HL-60/S4 treated with retinoic acid at 250 ng/mL for 4 days and 3 days (cell line): ENCODE data around the gene C1orf21.
"Not testable (repeated sequence)": the region's sequence is repeated elsewhere in the genome, so short reads cannot be mapped to it uniquely, and the experiment has no call there.

ENCODE experiments used
- in situ Hi-C: fragments of 300-500 bp; cut with MboI; formaldehyde crosslinking; loops from 2 replicates; pipeline ENCODE4 v1.7.0; 2022; ENCODE audit warnings: low sequenced_read_pairs

The C1orf21 gene

GRCh38 chr1:184593597-184593996, 206.8 kb downstream of the C1orf21 start:
- in situ Hi-C loops, result no loop called here

DNA sequence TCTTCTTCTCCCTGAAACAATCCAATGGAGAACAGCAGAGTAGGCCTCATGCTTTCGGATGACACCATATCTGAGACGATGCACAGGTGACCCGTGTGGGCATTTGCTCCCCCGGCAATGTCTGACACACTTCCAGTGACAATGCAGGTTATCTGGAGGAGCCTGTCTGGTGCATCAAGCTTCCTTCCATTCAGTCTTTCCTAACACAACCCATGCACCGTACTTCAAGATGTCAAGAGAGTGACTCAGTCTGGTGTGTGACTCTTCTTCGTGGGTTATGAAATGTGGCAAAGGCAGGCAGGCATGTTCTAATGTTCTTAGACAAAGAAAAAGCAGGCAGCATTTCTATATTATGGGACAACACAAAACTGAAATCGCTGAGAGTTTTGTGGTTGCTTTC, 208.8 kb downstream of the C1orf21 start:
- in situ Hi-C loops, result no loop called here

DNA sequence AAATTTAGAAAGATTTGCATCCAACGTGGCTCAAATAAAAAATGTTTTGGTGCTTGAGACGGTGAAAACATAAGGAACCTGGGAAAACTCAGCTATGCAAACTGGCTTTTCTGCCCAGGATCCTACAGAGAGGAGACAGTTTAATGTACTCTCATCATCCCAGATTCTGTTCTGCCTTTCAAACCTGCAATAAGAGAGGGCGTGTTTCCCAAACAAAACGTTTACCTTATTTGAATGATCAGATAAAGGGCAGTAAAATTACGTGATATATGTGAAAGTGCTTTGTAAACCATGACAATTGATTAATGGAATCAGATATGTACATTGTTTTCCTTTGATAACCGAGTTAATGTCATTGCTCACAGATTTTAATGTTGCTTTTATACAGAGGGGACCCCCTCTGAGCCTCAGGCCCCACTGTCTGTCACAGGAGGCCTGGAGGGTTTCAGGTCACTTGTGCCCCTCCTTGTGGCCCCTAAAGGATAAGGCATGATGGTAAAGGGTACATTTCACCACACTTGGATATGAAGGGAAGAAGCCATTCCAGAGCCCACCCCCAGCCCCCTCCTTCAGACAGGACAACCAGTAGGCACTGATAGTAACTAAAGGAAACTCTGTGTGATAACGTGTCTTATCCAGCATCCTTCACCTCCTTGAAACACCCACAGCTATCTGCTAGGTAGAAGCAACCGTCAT, 210.3 kb downstream of the C1orf21 start:
- in situ Hi-C loops, result no loop called here

DNA sequence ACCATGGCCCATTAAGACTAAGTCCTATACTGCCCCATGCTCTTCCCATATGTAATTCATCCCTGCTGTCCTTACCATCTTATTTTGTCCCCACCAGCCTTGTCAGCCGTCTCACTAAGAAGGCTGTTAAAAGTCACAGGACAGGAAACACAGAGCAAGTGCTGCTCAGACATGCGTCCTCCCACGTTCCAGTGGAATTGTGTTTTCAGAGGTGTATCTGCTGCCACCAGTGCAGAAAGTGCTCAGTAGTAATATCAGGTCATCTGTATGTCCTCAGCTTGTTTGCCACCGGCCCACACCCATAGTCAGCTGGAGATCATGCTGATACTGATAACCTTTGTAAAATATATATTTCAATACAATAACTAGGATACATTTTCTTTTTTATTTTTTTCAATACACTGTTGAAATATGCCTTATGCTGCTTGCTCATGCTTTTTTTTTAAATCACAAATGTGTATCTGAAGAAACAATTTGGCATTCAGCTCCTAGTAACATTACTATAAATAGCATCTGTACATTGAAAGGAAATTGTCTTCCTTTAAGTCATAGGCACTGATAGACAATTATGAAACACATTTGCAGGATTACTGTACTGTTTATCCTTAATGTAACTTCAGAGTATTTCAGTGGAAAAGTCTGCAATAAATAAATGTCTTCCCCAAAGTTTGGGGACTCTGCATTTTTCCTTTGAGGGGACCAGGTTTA, 211.0 kb downstream of the C1orf21 start:
- in situ Hi-C loops, result no loop called here

DNA sequence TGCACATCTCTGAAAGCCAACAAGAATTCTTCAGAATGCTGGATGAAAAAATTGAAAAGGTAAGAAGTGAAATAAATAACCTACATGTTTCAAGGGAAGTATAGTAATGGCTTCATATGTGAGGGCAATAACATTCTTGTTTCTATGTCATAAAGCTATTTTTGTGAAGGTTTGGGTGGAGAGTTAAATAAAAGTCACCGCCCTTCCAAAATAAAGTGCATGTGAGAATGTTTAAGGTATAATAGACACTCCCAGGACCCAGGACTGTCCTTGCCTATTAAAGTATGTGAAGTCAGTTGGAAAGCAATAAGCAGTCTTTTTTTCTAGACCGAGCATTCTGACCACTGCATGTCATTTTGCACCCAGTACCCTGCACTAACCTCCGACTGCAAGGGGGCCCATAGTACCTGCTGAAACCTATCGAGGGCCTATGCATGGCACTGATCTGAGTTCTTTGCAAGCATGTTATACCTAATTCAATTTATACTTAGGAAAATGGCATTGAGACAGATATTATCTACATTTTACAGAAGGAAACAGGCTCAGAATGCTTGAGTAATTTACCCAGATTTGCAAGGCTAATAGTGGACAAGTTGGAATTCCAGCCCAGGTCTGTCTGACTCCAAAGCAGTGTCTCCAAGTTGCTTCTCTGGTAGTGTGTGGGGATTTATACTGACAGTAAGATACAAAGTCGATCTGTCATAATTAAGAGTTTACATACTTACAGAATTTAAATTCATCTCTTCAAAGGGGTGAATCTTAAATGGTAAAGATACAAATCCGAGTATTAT, 211.8 kb downstream of the C1orf21 start:
- in situ Hi-C loops, result no loop called here

- in situ Hi-C loops, result no loop called here
Measured at GRCh38 chr1:184604152-184604900, 217.5 kb downstream of the C1orf21 start.

- in situ Hi-C loops, result no loop called here
Measured at GRCh38 chr1:184605941-184606340, 219.1 kb downstream of the C1orf21 start.

DNA sequence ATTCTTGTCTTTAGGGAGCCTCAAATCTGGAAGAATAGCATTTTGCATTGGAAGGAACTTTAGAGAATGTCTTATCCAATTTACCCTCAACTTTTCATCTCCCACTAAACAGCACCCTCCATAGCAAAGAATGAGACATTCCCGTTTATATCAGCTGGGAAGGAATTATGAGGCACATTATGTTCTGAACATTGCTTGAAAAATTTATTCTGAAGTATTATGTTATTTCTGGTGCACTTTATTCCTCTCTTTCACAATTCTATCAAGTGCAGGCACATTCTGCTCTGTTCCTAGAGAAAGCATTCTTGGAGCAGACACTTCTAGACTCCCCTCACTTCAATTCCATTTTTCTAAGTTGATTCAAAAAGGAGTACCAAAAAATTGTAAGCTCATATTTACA, 220.0 kb downstream of the C1orf21 start:
- in situ Hi-C loops, result no loop called here

- in situ Hi-C loops, result no loop called here
Measured at GRCh38 chr1:184608581-184608980, 221.8 kb downstream of the C1orf21 start.

GRCh38 chr1:184608990-184609389, 222.2 kb downstream of the C1orf21 start:
- in situ Hi-C loops, result no loop called here

DNA sequence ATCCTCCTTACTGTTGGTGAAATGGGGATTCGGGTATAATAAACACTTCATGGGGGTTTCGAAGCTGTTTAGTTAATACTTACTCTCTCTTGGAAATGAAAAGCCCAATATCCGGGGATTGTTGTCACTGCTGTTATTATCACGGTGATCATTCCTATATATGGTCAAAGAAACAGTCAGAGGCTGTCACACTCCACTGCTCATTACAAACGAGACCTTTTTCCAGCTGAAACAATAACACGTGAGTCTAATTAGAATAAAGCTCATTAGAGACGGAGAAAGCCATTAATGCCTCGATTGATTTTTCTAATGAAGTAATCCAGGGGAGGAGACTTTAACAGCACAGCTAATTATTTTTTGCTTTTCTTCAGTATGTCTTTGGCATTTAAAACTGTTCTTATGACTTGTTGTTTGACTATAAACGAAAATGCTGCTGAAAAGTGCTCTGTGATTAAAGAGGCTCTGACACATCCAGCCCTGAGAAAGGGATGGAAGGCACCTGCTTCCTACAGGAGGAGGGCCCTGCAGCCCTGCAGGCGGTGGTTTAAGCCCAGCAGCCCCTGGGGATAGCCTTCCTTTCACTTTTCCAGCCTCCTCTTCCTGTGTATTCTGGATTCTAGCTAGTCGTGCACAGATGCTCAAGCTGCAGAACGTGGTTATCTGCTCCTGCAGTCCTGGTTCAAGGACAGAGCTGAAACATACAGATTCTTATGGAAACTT, 224.2 kb downstream of the C1orf21 start:
- in situ Hi-C loops, result no loop called here

- in situ Hi-C loops, result not testable (repeated sequence)
Measured at GRCh38 chr1:184612229-184612628, 225.4 kb downstream of the C1orf21 start.

DNA sequence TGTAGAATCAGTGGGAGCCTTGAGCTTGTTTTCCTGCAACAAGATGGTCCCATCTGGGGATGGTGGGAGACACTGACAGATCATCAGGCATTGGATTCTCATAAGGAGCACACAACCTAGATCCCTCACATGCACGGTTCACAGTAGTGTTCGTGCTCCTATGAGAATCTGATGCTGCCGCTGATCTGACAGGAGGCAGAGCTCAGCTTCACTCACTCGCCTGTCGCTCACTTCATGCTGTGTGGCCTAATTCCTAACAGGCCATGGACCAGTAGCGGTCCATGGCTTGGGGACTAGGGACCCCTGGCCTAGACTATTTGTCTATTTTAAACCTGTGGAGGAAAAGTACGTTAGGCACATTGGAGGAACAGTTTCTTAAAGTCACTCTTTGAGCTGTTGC, 227.8 kb downstream of the C1orf21 start:
- in situ Hi-C loops, result no loop called here

DNA sequence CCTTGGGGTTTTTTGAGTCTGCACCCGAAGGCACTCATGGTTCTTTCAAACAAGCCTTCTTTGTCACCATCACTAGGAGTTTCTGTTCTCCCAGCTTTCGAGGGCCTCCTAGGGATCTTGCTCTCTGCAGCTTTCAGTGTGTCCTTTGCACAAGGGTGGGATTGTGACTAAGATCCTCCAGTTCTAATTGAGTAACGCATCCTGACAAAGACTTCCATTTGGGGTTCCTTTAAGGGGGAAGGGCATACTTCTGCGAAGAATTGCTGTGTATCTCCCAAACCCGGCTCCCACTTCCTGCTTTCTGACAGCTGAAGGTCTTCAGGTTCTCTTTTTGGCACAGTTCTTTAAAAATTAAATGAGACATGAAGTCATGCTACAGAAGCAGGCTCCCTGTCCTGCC, 228.5 kb downstream of the C1orf21 start:
- in situ Hi-C loops, result no loop called here

DNA sequence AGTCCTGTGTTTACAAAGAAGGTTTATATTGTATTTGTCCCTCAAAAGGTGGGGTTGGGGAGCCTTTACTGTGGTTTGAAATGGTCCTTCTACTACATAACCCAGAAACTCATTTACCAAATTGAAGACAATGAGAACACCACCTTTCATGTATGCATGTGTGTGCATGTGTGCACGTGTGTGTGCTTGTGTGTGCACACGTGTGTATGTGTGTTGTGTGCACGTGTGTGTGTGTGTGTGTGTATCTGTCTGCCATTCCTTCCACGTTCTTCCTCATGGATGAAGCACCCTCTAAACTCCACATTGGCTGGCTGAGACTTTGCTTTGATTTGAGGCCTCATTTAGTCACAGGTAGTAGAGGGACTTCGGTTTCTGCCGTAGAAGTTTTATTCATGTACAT, 229.7 kb downstream of the C1orf21 start:
- in situ Hi-C loops, result no loop called here

DNA sequence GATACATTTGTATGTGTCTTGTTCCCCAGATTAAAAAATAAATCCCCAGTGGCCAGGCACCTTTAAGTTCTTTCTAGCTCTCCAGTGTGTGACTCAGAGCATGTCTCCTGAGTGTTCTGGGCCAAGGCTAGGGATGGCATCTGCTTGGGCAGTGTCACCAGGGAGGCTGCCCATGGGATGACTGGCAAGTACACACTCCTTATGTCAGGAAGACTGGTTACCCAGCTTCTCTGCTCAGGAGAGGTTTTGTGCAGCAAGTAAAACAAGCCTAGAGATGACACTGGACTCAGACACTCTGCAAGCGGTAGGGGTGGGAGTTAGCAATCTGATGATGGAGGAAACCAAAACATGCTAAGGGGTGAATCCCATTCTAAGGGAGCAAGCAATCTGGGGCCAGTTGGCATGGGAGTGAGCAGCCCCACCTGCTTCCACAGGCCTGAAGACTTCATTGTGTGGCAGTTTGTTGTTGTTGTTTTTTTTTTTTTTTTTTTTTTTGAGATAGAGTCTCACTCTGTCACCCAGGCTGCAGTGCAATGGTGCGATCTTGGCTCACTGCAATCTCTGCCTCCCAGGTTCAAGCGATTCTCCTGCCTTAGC, 230.7 kb downstream of the C1orf21 start:
- in situ Hi-C loops, result no loop called here

- in situ Hi-C loops, result no loop called here
Measured at GRCh38 chr1:184618851-184619250, 232.0 kb downstream of the C1orf21 start.

- in situ Hi-C loops, result no loop called here
Measured at GRCh38 chr1:184620469-184620868, 233.6 kb downstream of the C1orf21 start.

DNA sequence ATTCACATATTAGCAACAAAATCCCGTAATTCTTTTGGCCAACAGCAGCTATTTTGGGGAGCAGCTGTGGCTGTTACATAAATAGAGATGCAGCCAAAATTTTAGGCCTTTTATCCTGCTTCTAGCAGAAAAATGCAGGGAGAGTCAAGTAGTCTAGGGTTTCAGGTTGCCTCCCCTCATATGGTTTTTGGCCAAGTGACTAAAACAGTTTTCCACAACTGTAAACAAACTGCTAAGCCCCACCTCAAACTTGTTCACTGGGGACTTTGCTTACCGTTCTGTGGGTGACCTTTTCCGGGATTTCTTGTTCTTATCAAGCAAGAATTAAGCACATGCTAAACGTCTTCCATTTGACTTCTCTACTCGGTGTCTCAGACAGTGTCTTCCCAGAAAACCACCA, 234.4 kb downstream of the C1orf21 start:
- in situ Hi-C loops, result no loop called here
